NCI-H526 (cell line): Measurements from ENCODE around the gene RNF130.
A peak's percentile ranks its signal among the peaks of the same experiment; 100 is the strongest.
"Not testable (repeated sequence)": the region's sequence is repeated elsewhere in the genome, so short reads cannot be mapped to it uniquely, and the experiment has no call there.

Source experiments
- DNase-seq, 2 experiments: peaks; one replicate each; lab custom pipeline; 2025; lab: John Stamatoyannopoulos, UW

Gene RNF130

DNA sequence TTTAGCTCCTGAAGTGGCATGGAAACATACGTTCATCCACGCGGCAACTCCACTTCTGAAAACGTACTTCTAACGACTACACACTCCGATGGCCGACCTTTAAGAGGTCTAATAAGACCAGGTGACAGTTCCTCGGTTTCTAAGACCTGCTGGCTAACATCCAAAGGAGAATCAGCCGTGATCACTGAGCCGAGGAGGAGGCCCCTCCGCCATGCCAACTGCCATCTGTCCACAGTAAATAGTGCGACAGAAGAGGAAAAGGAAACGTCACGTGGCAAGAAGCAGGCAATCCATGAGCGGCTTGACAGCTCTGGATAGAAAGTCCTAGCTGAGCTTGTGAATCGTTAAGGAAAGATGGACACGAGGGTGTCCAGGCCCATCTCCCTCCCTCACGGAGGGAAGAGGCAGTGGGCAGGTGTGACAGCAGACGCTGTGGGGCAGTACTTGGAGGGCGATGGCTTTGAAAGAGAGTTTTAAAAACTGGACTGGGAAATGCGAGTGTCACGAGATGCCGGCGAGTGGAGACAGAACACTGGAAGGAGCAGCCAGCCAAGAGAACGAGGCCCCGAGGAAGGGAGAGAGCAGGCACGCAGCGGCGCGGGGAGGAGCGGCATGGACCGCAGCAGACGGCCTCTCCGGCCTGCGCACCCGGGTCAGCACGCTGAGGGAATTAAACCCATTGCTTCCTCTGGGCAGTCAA is 97.2 kb downstream of the RNF130 start:
- DNase-seq, result no peak

DNA sequence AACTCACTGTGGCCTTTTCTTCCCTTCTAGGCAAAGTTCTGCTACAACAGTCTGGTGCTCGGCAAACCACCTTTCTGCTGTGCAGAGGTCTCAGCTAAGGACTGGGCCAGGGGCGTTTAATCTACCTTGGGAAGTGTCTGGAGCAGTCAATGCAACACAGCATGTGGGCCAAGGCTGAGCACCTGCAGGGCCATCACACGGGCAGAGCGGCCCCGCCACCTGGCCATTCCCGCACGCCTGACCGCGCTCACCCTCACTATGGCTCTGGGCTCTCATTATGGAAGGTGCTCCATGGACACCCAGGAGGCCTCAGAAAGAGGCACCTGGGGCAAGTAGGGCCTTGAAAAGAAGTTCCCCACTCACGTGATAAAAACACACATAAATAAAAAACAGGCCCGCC is 98.2 kb downstream of the RNF130 start:
- DNase-seq, result no peak

DNA sequence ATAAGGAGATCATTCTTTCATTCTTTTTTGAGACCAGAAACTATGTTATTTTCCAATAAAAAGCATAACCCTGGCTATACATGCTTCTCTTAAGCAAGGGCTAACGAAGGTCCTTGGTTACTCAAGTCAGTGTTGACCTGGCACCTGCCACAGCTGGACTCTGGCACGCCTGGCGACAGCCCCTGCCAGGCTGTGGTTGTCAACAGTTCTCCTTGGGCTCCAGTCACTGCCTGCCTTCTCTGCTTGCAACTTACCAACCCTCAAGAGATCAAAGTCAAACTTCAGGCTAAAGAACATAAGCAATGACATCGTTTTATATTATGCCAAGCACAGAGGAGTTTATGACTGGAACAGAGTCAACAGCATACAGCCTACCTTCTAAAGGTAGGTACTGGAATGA is 102.4 kb downstream of the RNF130 start:
- no peak for DNase-seq

DNA sequence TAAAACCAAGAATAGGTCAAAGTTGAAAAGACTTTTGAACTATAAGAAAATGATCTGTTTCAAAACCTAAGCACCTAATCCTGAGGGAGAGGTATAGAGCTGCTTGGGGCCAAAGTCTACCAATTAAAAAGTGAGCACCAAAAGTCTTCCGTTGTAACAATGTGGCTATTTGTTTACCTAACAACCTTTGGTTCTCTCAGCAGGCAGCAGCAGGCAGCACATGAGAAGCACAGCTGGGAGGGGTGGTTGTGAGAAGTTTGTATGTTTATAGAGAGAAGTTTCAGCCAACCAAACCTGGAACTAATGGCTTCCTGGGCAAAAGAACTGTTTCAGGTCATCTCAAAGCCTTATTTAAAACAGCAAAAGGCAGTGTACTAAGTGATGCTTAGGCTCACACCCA is 104.1 kb downstream of the RNF130 start:
- peak in 1 of 2 experiments; percentile 25 for DNase-seq

DNA sequence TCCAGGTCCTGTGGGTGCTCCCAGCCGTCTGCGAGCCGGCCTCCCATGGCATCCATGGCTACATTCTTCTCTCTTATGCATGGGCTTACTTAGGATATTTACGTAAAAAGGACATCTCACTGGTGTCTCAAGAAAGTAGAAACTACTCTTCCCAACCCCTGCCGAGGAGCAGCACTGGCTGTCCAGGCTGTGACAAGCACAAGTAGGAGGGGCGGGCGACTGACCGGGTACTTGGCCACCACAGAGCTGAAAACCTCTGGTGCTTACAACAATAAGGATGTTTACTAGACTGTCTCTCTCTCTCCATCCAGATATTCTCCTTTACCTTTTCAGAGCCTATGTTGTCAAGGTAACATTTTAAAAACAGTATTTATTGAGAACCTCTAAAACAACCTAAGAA is 107.5 kb downstream of the RNF130 start:
- no peak for DNase-seq

DNA sequence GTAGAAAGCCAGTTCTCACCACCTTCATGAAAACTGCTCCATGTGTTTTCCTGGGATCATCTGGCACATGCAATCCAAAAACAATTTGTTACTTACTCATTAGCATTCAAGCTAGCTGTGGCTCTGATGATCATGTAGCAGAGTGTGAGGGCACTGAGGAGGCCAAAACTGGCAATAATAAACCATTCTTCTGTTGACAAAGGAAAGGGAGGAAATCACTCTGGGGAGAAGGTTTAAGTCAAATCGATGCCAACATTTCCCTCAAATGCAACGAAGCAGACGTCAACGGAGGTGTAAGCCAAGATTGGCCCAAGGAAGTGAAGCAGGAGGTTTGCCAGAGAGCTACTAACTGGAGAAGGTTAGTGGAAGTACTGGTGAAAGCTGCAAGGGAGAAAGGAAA is 108.2 kb downstream of the RNF130 start:
- DNase-seq, result no peak

DNA sequence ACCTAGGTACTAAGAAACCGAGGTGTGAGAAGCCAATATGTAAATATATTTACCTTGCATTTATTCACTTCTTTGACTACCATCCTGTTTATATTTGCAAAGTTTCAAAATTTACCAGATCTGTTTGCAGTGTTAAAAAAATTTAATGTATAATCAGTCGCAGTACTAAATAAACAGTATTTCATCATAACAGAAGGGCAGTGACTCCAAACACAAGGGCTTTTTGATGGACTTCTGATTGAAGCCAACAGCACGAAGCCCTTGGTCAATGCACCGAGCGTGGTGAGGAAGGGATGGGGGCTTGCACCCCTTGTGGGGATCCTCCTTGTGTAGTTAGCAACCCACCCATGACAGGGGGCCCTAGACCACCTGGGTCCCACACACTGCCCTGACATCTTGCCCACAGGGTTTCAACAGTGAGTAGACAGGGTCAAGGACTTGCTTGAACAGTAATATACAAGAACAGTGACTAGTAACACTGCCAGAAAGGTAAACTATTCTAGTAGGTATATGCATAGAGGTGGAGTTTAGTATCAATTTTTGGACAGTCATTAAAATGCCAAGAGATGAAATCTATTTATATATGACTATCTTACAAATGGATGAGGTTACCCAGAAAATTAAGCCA is 111.2 kb downstream of the RNF130 start:
- DNase-seq, result no peak

DNA sequence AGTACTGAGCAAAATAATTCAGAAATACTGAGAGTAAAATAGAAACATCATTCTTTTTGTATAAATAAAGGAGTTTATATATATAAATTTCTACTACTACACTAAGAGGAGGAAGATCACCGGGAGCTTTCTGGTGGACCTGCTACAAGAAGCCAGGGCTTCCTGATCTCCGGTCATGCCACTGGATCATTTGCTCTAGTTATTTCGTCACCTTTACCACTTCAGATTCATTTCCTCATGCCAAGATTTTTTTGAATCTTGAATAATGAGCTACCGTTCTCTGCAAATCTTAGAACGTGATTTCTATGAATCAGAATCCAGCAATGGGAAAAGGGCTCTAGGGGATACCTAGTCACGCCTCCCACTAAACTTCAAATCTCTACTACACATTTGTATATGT is 111.9 kb downstream of the RNF130 start:
- DNase-seq, result no peak

DNA sequence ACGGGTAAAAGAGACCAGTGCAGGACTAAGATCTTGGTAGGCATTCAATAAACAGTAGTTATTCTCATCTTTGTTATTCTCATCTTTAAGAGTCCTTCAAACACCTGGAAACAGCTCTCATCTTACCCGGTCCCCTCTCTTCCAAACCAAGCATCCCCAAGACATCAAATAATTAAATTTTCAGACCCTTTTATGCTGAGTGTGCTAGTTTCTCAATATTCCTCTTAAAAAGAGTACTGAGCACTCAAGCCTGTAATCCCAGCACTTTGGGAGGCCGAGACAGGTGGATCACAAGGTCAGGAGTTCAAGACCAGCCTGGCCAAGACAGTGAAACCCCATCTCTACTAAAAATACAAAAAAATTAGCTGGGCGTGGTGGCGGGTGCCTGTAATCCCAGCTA is 112.4 kb downstream of the RNF130 start:
- DNase-seq, result not testable (repeated sequence)

DNA sequence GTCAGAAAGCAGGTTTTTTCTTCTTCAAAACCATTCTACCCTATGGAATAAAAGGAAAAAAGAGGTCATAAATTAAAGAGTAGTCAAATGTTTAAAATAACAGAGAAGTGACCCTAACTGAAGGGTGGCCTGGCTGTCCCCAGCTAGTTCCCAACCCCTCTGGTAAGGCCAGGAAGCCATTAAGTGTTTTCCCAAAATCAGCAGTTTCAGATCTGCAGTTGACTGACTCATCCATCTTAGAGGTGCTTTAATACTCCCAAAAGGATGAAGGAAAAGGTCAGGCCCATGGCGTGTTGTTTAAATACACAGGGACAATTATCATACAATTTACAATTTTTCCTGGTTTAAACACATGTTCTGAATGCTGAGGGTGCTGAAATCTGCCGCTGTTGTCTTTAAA is 115.9 kb downstream of the RNF130 start:
- no peak for DNase-seq

DNA sequence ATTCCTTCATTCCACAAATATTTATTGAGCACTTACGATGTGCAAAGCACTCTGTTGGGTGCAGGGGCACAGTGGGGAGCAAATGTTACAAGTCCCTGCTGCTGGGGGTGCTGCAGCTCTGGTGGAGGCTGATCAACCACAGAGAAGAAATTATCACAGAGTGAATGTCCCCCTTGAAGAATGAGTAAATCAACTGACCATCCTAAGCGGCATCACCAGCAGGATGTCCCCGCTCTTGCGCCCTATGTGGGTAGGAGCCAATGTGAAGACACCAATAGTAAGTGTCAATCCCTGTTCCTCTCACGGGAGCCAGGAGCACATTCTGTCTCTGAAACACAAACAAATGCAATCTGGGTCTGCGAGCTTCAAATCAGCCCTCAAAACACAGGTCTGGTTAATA is 116.5 kb downstream of the RNF130 start:
- no peak for DNase-seq

DNA sequence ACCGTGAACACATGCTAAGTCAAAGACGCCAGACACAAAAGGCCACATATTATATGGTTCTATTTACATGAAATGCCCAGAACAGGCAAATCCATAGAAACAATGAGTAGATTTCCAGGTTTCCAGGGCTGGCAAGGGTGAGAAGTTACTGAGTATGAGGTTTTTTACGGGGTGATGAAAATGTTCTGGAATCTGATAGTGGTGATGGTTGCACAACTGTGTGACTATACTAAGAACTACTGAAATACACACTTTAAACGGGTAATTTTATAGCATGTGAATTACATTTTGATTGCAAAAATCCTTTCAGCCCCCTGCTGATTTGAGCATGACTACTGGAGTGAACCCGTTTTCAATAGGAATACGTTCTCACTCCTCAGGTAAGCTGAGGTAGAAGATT is 117.1 kb downstream of the RNF130 start:
- DNase-seq, result no peak

DNA sequence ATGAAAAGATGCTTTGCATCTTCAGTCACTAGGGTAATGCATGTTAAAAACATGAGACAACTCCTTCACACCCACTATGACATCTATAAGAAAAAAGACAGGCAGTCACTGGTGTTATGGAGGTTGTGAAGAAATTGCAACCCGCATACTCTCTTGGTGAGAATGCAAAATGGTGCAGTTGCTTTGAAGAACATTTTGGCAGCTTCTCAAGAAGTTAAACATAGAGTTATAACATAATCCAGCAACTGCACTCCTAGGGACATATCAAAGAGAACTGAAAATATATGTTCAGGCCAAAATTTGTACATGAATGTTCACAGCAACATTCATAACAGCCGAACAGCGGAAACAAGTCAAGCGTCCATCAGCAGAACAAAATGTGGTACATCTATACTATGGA is 117.6 kb downstream of the RNF130 start:
- no peak for DNase-seq

DNA sequence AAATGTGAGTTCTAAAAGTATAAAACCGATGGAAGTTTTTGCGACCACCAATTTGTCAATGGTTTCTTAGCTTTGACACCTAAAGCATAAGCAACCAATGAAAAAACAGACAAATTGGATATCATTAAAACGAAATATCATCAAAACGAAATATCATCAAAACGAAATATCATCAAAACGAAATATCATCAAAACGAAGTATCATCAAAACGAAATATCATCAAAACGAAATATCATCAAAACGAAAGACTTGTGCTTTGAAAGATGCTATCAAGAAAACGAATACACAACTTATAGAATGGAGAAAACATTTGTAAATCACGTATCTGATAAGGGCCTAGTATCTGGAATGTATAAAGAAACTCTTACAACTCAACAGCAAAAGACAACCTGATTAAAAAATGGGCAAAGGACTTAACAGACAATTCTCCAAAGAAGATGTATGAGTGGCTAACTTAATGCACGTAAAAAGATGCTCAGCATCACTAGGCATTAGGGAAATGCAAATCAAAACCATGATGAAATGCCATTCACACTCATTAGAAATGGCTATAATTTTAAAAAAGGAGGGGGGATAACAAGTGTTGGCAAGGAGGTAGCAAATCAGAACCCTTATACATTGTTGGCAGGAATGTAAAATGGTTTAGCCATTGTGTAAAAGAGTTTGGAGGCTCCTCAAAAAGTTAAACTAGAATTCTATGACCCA is 134.4 kb downstream of the RNF130 start:
- no peak for DNase-seq

DNA sequence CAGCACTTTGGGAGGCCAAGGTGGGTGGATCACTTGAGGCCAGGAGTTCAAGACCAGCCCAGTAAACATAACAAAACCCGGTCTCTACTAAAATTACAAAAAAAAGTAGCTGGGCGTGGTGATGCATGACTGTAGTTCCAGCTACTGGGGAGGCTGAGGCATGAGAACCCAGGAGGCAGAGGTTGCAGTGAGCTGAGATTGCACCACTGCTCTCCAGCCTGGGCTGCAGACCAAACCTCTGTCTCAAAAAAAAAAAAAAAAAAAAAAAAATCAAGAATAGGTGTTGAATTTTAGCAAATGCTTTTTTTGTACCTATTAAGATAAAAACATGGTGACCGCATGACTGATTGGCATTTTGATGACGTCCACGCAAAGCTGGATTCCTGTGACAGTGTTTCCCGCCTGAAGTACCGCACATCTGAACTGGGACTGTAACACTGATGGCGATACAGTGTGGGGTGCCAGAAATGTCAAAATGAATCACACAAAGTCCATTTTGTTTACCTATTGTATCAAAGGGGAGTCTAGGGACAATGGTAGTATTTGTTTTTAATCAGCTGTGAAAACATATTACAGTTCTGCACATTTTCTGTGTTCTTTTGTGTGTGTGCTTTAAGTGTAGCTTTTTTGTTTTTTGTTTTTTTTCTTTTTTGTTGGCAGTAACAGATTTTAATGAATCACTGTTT is 140.6 kb downstream of the RNF130 start:
- no peak for DNase-seq

DNA sequence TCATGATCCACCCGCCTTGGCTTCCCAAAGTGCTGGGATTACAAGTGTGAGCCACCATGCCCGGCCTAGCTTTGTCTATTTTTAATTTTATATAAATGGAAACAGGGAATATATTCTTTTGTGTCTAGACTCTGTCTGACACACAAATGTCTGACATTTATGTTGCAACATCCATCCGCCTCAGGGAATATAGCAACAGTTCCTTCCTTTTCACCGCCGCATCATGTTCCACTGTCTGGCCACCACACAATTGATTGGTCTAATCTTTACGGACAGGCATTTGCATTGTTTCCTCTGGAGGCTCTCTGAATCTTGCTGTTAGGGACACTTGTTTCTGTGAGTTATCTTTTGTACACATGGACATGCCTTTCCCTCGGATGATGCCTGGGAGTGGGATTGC is 143.7 kb downstream of the RNF130 start:
- no peak for DNase-seq

DNA sequence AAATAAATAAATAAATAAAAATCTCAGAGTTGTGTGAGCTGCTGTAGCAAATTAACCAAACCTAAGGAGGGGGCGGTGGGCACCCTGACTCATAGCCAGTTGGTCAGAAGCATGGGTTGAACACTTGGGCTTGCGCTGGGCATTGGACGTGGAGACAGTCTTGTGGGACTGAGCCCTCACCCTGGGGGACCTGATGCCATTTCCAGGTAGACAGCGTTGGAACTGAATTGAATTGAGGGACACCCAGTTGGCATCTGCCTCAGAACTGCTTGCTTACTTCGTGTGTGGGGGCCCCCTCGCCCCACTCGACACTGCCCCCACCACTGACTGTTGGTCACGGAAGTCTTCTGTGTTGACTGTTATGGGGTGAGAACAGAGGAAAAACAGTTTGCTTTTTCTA is 144.9 kb downstream of the RNF130 start:
- no peak for DNase-seq

DNA sequence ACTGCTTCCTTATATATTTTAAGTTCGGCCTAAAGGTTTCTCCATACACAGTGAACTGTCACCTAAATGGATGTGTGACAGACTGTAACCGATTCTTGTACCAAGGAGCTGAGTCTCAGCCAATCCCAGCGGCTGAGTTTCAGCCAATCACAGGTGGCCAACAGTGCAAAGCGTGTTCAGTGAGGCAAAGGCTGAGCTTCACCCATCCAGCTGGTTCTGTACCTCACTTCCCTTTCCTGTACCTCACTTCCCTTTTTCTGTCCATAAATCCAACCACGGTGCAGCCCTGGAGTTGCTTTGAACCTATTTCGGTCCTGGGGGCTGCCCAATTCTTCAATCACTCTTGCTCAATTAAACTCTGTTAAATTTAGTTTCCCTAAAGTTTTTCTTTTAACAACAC is 148.1 kb downstream of the RNF130 start:
- no peak for DNase-seq

DNA sequence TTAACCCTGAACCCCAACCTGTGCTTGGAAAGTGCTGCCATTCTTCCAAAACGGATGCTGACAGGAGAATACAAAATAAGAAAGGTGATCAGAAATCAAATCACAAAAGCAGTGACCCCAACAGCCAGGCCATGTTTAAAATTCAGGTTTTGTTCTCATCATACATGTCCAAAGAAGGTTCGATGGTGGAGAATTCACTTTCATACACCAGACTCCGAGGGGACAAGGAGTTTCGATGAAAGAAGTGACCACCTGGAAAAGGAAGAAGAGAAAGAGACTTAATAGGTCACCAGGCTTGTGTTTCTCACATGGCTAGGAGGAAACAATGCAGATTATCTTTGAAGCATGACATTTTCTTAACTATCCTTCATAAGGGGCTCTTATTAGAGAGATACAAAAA is 151.4 kb downstream of the RNF130 start:
- DNase-seq, result no peak

DNA sequence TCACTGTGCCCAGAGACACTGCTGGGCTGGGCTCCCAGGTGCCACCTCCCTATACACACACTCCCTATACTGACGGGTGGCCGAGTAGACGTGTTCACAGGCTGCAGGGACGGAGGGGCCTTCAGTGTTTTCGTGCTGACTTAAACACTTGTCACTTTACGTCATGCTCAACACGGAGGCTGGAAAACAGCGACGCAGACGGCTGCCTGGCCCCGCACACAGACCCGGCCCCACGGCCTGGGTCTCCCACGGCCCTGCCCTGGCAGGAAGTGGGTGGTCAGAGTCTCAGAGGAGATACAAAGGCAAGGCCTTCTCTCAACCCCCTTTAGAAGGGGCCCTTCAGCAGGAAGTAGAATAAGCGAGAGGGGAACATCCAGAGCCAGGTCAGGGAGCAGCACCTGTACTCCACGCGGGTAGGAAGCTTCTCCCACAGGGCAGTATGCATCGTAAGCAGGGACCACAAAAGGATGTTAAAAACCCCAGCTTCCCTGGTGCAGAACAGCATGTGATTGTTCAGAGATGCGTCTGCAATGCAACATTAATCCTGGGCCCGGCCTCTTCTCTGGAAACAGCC is 152.0 kb downstream of the RNF130 start:
- DNase-seq, result no peak

DNA sequence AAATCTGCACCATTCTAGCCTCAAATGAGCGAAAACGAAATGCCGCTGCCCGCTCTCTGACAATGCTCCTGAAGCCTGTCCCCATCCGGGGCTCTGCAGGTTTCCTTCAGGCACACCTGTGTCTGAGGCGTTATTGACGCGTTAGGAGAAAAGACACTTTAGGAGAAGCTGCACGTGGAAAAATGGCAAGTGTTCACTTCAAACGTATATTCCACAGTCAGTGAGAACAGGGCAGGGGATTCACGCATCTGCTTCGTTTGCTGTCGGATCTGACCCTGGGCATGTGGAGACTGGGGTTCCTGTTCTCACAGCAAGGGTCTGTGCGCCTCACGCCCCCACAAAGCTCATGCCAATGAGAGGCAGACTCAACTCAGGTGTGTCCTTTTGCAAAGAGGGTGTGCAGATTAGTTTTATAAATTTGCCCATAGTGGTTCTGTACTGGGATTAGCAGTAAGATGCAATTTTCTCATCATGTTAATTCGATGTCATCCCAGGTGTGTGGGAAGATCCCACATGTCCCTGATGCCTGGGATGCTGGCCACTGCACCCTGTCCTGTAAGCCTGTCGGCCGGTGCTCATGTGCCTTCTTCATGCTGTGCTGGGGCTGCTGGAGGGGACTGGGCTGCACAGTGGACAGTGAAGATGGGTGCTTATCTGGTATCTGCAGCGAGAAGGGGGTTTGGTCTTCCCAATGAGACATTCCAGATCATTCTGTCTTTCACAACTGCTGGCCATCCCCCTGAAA is 152.6 kb downstream of the RNF130 start:
- DNase-seq, result no peak

DNA sequence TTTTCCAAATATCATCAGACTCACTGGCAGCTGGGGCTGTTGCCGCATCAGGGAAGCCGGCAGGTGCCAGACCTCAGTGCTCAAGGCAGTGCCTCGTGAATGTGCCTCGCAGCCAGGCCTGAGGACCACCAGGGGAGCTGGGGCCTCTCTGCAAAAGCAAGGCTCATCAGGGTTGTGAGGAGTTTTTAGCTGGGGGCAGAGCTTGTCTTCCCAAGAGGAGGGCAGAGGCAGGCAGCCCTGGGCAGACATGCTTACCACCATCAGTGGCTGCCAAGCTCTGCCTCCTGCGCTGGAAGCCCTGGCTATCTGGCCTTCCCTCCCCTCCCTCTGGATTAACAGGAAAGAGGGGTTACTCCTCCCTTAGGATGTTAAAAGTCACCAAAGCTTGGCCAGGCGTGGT is 155.0 kb downstream of the RNF130 start:
- no peak for DNase-seq
